ENCODE data around the gene ST3GAL2.

Gene ST3GAL2, protein sequence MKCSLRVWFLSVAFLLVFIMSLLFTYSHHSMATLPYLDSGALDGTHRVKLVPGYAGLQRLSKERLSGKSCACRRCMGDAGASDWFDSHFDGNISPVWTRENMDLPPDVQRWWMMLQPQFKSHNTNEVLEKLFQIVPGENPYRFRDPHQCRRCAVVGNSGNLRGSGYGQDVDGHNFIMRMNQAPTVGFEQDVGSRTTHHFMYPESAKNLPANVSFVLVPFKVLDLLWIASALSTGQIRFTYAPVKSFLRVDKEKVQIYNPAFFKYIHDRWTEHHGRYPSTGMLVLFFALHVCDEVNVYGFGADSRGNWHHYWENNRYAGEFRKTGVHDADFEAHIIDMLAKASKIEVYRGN

DNA sequence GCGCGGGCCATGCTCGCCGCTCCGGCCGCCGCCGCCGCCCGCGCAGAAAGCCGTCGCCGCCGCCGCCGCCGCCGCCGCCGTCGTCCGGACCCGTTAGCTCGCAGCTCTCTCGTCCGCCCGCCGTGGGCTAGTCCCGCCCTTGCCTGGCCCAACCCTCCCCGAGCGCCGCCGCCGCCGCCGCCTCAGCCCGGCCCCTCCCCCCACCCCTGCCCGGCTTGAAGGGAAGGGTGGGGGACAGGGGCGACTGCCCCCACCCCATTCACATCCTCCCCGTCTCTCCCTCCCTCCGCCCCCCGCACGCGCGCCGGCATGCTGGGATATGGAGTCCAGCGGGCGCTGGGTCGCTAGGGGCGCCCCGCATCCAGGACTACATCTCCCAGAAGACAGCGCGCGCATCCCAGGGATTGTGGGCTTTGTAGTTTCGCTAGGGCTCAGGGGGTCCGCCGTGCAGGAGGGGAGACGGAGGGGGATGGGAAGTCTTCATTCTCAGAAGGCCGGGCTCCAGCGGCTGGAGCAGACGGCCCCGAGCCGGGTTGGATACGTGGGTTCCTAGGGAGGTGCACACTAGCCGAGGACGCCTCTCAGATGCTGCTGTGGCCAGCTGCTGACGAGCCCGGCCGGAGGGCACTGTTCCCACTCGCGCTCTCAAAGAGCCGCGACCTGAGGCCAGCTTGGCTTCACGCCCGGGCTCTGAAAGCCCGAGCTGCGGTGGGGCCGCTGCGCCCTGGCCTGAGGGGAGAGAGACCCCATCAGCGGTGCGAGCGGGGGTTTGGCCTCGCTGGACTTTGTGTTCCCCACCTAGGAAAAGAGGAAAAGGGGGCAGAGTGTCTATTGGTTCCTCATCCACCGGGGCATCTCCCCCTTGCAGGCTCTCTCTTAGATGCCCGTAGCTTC lies at the start of gene ST3GAL2:
Gene ST3GAL2 (minus strand): TSS at position 132 of the 894 bp plus-strand sequence. CDS start 40,570 bp downstream, outside the sequence.
- peak; percentile 79 for DNase-seq (ENCODE audit: low read depth, low spot score)

DNA sequence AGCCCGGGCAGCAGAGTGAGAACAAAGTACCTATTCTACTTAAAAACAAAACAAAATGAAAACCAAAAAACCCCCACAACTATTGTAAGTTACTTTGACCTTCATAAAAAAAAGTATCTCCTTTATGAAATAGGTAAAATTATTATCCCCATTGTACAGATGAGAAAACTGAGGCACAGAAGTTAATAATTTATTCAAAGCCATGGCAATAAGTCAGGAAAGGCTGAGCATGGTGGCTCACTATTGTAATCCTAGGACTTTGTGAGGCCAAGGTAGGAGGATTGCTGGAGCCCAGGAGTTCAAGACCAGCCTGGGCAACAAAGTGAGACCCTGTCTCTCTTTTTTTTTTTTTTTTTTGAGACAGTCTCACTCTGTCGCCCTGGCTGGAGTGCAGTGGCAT lies 46.0 kb upstream of the ST3GAL2 start:
- DNase-seq (ENCODE audit: low read depth, low spot score), result no peak

DNA sequence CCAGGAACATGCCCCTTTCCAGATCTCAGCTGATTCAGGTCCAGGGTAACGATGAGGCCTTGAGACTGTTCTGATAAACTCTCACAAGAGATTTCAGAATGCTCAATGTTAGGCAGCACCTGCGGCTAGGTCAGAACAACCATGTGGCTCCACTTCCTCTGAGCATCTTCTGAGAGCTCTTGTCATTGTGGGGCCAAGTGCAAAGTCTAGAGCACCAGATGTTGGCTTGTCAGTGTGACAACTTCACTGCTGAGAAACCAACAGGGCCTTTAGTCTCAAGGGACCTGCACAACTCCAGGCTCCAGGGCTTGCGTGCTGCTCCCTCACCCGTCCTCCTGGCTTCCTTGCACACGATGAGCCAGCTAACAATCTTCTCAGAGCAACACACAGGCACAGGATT lies 44.5 kb upstream of the ST3GAL2 start:
- DNase-seq (ENCODE audit: low read depth, low spot score), result no peak

DNA sequence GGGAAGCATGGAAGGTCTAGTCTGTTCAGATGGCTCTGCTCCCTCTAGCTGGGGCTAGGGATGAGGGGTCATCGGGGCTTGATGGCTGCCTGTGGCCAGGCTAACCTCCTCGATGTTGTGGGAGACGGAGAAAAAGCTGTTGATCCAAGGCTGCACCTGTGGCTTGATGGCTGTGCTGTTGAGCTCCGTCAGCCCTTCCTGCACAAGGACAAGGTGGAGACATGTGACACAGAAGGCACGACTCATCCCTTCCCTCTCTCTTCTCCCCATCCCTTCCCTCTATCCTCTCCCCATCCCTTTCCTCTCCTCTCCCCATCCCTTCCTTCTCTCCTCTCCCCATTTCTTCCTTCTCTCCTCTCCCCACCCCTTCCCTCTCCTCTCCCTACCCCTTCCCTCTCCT lies 43.7 kb upstream of the ST3GAL2 start:
- no peak for DNase-seq (ENCODE audit: low read depth, low spot score)

DNA sequence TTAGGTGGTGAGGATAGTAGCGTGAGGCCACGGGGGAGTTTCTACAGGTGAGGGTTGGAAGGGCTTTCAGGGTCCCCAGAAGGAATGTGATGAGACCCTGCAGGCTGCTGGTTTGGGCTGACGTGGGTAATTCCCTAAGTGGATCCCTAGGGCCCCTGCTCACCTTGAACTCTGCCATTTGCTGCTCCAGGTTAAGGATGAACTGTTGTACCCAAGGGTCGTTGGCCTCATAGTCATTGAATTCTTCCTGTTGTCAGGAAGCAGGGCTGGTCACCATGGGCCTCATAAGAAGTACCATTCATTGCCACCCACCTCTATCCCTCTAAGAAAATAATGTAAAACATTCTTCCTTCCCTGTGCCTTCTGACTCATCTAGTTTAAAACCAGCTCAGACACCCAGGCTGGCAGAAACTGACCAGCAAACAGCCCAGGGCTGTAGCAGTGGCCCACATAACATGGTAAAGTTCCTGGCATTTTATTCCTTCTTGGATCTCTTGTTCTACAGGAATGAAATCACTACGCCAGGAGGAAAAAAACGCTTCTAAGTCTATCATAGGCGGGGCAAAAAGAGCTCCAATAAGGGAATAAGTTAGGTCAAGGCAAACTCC lies 43.1 kb upstream of the ST3GAL2 start:
- no peak for DNase-seq (ENCODE audit: low read depth, low spot score)

DNA sequence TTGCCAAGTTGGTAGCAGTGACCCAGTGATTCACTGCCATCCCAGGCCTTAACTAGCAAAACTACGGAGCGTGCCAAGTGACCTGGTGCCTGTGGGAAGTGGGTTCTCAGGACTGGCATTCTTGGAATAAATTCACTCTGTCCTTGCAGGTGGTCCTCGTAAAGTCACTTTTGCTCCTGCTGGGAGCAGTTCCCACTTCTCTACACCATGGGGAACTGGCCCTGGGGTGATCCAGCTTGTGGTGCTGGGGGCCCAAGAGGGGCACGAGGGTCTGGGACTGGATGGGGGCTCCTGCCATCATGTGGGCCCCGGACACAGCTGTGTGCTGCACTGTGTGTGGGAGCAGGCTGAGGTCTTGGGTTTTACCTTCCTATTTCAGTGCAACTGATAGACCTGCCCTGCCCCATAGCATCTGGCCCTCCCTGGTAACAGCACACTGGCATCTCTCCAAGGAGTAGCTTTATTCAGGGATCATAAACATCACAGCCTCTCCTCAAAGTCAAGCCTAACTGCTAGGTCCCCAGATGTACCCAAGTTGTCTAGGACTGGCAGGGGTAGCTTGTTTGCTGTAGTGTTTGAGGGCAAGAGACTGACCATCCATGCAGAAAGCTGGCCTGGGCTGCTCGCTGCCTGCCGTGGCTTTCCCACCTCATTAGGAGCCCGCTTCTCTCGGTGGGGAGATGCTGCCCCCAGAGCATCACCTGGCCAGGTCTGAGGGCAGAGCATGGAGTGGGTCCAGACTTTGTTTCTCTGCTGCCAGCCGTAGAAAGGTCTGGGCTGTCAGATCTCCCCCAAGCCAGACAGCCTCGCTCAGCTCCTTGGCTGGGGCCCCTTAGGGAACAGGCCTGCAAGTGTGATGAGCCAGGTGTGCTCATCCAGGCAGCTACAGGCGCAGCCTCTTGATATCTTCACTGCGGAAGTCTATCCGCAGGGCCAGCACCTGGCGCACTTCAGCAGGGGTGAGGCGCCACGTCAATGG lies 41.5 kb upstream of the ST3GAL2 start:
- DNase-seq (ENCODE audit: low read depth, low spot score), result no peak

DNA sequence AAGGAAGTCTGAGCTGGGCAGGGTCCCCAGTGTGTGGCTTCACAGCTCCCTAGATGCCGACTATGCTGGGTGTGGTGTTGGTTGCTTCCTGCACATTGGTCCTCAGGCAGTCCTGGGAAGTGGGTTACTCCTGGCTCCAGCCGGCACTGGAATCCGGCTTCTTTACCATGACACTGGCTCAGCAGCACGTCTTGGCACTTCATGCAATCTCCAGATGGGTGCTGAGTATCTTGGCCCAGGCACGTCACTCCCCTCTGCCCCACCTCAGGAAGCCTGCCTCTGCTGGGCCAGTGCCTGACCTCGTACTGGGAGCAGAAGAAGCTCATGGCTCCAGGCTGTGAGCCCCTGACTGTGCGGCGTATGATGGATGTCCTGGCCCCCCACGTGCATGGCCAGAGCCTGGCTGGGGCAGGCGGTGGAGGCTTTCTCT lies 40.0 kb upstream of the ST3GAL2 start:
- peak; percentile 92 for DNase-seq (ENCODE audit: low read depth, low spot score)

DNA sequence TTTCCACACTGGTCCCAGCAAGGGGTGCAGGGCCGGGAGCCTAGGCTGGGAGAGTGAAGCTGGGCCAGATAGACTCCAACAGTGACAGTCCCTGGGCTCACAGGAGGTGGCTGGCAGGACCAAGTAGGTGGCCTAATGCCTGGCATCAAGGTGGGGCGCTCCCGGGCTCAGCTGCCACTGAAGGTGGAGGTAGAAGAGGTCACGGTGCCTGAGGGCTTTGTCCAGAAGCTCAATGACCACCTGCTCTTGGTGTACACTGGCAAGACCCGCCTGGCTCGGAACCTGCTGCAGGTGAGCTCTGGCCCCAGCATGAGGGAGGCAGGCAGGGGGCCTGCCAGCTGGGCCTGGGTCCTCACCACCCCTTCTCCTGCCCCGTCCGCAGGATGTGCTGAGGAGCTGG lies 39.3 kb upstream of the ST3GAL2 start:
- no peak for DNase-seq (ENCODE audit: low read depth, low spot score)

DNA sequence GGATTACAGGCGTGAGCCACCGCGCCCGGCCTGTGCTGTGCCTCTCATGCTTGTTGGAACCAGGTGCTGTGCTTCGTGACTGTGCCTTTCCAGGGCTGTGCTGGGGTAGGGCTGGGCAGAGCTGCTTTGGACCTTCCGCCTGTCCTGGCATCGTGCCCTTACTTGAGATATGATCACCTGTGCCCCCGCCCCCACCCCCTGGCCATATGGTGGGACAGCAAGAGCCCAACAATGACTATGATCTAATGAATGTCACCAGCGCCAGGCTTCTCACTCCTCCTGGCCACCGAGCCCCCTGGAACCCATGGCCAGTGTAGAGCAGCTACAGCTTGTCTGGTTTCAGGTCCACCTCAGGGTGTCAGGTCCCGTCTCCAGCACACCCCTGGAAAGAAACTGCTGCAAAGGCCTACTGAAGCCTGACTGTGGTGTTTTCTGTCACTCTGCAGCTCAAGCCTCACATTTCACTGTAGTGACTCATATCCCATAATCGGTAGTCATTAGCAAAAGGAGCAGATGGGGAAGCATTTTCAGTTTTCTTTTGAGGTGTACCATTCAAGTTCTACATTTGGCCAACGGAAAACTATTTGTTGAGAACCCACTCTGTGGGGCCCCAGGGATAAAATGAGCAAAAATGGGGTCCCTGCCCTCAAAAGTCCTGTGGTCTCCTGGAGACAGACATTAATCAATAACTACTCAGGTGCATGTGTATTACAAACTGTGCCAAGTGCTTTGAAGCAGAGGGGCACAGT lies 37.5 kb upstream of the ST3GAL2 start:
- no peak for DNase-seq (ENCODE audit: low read depth, low spot score)

DNA sequence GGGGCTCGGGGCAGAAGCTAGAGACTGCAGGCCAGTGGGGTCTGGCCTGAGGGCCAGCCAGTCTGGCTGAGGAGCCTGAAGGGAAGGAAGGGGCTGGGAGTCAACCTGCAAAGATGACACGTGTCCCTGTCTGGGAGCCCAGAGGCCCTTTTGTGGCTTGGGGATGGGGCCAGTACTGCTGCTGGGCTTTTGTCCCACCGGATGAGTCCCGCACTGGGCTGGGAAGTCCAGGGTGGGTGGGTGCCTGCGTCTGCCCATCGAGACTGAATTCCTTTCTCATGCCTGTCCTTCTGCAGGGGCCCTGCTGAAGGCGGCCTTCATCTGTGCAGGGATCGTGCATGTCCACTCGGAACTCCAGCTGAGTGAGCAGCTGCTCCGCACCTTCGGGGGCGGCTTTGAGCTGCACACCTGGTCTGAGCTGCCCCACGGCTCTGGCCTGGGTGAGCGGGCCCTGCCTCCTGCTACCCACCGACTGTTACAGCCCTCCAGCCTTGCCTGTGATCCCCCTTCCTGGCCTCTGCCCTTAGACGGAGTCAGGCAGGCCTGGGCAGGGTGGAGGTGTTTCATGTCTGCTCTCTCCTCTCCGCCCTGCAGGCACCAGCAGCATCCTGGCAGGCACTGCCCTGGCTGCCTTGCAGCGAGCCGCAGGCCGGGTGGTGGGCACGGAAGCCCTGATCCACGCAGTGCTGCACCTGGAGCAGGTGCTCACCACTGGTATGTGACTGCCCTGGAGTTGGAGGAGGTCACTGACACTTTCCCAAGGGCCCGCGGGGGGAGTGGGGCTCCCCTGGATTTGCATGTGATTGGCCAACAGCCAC lies 36.4 kb upstream of the ST3GAL2 start:
- DNase-seq (ENCODE audit: low read depth, low spot score), result no peak

DNA sequence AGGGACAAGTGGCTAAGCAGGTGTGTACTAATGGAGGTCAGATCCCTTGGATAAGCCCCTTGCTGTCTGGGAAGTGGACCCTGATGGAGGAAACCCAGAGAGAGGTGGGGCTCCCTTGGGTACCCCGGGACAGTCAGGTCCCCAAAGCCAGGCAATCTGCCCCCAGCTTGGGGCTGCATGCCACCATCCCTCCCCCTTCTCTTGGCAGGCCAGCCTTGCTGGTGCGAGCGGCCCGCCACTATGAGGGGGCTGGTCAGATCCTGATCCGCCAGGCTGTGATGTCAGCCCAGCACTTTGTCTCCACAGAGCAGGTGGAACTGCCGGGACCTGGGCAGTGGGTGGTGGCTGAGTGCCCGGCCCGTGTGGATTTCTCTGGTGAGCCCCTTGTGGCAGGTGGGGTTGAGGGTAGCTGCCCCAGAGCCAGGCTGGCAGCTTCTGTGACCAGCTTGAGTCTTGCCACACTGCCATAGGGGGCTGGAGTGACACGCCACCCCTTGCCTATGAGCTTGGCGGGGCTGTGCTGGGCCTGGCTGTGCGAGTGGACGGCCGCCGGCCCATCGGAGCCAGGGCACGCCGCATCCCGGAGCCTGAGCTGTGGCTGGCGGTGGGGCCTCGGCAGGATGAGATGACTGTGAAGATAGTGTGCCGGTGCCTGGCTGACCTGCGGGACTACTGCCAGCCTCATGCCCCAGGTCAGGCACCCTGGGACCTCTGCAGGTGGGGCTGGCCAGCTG lies 35.6 kb upstream of the ST3GAL2 start:
- DNase-seq (ENCODE audit: low read depth, low spot score), result no peak

DNA sequence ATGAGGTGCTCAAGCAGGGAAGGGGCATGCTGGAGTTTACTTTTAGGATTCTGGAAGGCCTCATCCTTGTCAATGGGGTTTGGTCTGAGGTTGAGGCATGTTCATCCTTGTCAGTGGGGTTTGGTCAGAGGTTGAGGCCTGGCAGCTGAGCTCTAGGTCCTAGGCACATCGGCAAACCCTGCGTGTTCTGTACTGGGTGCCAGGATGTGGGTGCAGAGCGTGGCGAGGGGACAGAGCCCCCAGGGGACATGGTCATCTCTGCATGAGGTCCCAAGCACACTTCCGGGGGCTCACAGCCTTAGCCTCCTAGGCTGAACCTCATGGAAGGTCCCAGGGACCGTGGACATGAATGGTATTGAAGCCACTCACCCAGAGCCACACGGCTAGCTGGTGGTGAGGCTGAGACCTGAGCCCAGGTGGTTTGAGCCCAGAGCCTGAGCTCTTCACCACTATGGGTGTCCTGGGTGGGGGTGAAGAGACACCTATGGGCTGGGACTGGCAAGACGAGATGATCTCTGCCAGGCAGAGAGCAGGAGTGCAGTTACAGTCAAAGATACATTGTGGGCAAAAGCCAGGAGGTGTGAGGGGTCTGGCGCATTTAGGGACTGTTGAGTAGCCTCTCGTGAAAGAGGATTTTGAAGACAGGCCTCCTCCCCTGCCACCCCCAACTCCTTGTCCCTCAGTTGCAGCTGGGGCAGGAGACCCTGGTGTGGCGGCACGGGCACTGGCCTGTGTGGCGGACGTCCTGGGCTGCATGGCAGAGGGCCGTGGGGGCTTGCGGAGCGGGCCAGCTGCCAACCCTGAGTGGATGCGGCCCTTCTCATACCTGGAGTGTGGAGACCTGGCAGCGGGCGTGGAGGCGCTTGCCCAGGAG lies 34.8 kb upstream of the ST3GAL2 start:
- DNase-seq (ENCODE audit: low read depth, low spot score), result no peak

DNA sequence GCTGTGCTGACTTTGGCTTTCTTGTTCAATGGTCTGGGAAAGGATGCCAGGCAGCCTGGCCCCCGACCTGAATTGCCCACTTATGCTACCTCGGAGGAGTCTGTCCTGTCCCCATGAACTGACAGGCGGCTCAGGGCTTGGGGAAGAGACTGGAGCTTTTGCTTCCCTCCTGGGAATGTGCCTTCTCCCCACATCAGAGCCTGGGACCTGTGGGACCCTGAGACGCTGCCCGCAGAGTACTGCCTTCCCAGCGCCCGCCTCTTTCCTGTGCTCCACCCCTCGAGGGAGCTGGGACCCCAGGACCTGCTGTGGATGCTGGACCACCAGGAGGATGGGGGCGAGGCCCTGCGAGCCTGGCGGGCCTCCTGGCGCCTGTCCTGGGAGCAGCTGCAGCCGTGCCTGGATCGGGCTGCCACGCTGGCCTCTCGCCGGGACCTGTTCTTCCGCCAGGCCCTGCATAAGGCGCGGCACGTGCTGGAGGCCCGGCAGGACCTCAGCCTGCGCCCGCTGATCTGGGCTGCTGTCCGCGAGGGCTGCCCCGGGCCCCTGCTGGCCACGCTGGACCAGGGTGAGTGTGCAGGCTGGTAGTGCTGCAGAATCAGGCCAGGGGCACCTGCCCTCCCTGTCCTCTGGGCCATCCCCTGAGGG lies 34.0 kb upstream of the ST3GAL2 start:
- DNase-seq (ENCODE audit: low read depth, low spot score), result no peak

DNA sequence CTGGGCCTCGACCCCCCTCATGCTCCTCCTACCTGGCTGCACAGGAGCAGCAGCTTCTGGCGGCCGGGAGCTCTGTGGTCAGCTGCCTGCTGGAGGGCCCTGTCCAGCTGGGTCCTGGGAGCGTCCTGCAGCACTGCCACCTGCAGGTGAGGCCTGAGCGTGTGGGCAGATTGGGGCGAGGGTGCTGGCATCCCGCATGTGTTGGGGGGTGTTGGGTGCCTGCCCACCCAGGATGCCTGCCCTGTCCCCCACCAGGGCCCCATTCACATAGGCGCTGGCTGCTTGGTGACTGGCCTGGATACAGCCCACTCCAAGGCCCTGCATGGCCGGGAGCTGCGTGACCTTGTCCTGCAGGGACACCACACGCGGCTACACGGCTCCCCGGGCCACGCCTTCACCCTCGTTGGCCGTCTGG lies 32.0 kb upstream of the ST3GAL2 start:
- DNase-seq (ENCODE audit: low read depth, low spot score), result no peak

DNA sequence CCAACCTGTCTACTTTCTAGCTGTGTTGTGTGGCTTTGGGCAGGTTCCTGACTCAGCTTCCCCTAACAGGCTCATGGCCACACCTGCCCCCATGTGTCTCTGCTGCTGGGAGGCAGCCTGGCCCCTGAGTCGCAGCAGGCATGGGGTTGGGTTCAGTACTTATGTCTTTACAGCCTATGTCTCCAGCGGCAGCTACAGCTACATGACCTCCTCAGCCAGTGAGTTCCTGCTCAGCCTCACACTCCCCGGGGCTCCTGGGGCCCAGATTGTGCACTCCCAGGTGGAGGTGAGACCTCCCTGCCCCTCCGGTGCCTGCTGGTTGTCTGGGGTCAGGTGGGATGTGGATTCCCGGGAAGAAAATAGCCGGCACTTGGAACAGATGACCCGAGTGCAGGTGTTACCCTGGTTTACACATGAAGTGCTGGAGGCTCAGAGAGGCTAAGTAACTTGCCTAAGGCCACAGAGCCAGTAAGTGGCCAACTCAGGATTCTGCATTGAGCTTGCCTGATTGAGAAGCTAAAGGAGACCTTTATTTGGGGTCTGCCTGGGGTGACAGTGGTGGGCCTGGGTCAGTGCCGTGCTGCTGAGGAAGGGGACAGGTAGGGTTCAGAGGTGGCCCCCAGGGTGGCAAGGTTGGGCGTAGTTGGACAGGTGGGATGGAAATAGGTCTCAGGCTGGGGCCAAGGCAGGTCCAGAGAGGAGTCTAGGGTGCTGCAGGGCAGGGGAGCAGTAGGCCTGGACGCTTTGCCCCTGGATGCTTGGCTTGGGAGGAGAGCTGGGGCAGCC lies 31.4 kb upstream of the ST3GAL2 start:
- no peak for DNase-seq (ENCODE audit: low read depth, low spot score)

DNA sequence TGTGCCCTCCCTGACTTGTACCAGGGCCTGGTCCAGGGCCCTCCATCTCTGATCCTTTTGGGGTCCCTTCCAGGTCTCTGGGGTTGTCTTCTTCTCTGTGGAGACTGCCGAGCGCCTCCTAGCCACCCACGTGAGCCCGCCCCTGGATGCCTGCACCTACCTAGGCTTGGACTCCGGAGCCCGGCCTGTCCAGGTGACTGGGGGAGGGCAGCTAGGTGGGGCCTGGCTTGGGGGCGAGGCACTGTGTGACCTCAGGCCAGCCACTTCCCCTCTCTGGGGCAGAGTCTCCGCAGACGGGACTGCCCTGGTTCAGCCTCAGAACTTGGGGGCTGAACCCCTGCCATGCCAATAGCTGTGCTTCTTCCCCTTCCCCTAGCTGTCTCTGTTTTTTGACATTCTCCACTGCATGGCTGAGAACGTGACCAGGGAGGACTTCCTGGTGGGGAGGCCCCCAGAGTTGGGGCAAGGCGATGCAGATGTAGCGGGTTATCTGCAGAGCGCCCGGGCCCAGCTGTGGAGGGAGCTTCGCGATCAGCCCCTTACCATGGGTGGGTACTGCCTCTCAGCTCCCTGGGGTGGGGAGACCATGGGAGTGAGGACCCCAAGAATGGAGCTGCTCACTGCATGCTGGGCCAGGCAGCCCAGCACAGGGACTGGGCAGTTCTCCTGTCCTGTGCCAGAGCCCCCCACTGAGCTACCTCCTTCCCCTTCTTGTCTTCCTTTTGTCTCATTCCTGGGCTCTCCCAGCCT lies 30.1 kb upstream of the ST3GAL2 start:
- DNase-seq (ENCODE audit: low read depth, low spot score), result no peak

Data from brain pericyte (primary cell).